Esophagus squamous epithelium (tissue), 4 donors: ENCODE data around the gene ATRNL1.

Experiments used
- POLR2A ChIP-seq, 4 donors: fragments of 450-650 bp; IDR thresholded peaks; one replicate each; pipeline ENCODE4 v1.6.1; 2017; ENCODE audit warnings: antibody characterized with exemption in 4 of 4, mild to moderate bottlenecking in 4 of 4, moderate library complexity in 3 of 4
- TF ChIP-seq, protein P1 (sequence below), 6 experiments: fragments of 450-650 bp in 4 of 6; fragments of 200-600 bp in 2 of 6; sonication (generic) in 2 of 6; IDR thresholded peaks; one replicate each; pipeline ENCODE4 v1.5.1; 2016 to 2019; ENCODE audit warnings: antibody characterized with exemption in 6 of 6, mild to moderate bottlenecking in 4 of 6, moderate library complexity in 4 of 6

DNA sequence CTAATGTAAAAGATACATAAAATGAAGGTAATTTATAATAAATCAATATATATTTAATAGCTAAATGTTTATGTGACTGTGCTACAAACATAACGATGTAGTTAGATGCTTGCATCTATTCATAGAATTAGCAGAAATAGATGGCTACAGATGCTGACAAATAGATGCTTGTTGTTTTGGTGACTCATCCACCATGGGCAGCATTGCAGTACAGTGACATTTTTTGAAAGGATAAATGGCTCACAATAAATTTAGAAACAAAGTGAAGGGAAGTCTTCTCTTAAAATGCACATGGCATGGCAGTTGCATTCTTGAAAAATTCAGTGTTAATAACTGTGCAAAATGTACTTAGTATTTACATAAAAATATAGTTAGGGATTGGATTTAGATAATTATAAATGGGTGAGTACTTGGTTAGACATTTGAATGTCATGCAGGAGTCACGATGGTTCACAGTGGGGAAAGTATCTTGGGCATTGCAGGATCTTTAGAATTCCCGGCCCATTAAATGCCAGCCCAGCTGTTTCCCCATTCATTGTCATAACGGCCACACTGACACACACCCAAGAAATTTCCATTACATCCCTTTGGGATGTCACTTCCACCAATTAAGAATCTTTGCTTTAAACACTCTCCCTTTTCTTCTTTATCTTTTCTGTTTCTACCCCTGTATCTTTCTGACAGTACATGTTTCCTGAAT, 564.1 kb downstream of the ATRNL1 start:
- TF ChIP-seq, protein P1, sequence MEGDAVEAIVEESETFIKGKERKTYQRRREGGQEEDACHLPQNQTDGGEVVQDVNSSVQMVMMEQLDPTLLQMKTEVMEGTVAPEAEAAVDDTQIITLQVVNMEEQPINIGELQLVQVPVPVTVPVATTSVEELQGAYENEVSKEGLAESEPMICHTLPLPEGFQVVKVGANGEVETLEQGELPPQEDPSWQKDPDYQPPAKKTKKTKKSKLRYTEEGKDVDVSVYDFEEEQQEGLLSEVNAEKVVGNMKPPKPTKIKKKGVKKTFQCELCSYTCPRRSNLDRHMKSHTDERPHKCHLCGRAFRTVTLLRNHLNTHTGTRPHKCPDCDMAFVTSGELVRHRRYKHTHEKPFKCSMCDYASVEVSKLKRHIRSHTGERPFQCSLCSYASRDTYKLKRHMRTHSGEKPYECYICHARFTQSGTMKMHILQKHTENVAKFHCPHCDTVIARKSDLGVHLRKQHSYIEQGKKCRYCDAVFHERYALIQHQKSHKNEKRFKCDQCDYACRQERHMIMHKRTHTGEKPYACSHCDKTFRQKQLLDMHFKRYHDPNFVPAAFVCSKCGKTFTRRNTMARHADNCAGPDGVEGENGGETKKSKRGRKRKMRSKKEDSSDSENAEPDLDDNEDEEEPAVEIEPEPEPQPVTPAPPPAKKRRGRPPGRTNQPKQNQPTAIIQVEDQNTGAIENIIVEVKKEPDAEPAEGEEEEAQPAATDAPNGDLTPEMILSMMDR (IDR thresholded peaks at IDR 0.05) = no peak
- TF ChIP-seq POLR2A (IDR thresholded peaks at IDR 0.05) = no peak
